SK-N-SH (cell line): Measurements from ENCODE around the gene SSTR4.

ENCODE experiments used
- EP300 ChIP-seq, 2 experiments: IDR thresholded peaks; 2 replicates each; pipeline versions ENCODE4 v1.4.0 to v1.6.1; 2012; ENCODE audit warnings: borderline replicate concordance in 1 of 2, low read depth in 1 of 2, low read length in 1 of 2
- GABPA ChIP-seq: IDR thresholded peaks from 2 replicates; pipeline ENCODE4 v1.4.0; 2012; ENCODE audit warnings: low read depth, mild to moderate bottlenecking
- JUND ChIP-seq: IDR thresholded peaks from 2 replicates; pipeline ENCODE4 v1.4.0; 2012
- POLR2AphosphoS5 ChIP-seq: IDR thresholded peaks from 2 replicates; pipeline ENCODE4 v1.6.1; 2012; ENCODE audit warnings: low read depth, low read length
- RCOR1 ChIP-seq: fragments of 150-350 bp; IDR thresholded peaks from 2 replicates; pipeline ENCODE4 v1.6.1; 2017; ENCODE audit warnings: antibody characterized with exemption, low read length
- SIN3A ChIP-seq: IDR thresholded peaks from 2 replicates; pipeline ENCODE4 v1.6.1; 2012; ENCODE audit warnings: low read depth, mild to moderate bottlenecking, low read length, moderate library complexity, borderline replicate concordance
- TAF1 ChIP-seq: IDR thresholded peaks from 2 replicates; pipeline ENCODE4 v1.6.1; 2012; ENCODE audit warnings: low read depth, mild to moderate bottlenecking, low read length, moderate library complexity, borderline replicate concordance
- TCF12 ChIP-seq: IDR thresholded peaks from 2 replicates; pipeline ENCODE4 v1.4.0; 2012
- YY1 ChIP-seq: IDR thresholded peaks from 2 replicates; pipeline ENCODE4 v1.4.0; 2012; ENCODE audit warnings: low read depth, mild to moderate bottlenecking
- TF ChIP-seq, protein P1 (sequence below): fragments of 200-600 bp; sonication (generic); IDR thresholded peaks from 2 replicates; pipeline ENCODE4 v1.6.1; 2017; ENCODE audit warnings: antibody characterized with exemption, mild to moderate bottlenecking, moderate library complexity
- TF ChIP-seq, protein P2 (sequence below): IDR thresholded peaks from 2 replicates; pipeline ENCODE4 v1.4.0; 2012; ENCODE audit warnings: low read depth, borderline replicate concordance
- TF ChIP-seq, protein P3 (sequence below): IDR thresholded peaks from 2 replicates; pipeline ENCODE4 v1.6.1; 2012; ENCODE audit warnings: mild to moderate bottlenecking, low read depth, low read length, moderate library complexity

DNA sequence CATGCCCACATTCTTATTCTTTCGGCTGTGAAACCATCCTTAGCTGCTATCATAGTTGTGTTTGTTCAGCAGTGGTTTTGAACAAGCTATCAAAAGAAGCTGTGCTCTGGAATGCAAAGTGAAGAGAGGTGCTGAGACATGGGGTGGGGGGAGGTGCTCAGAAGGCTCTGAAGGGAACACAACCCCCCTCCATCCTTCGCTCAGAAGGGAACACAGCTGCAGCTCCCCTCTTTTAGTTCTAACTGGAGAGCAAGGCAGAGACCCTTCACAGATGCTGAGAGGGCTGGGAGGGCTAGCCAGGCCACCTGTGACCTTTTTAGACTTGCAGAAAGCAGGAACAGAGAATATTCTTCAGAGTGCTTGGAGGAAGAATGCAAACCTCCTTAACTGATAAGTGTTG is 17.6 kb upstream of the SSTR4 start:
- TF ChIP-seq, protein P1, sequence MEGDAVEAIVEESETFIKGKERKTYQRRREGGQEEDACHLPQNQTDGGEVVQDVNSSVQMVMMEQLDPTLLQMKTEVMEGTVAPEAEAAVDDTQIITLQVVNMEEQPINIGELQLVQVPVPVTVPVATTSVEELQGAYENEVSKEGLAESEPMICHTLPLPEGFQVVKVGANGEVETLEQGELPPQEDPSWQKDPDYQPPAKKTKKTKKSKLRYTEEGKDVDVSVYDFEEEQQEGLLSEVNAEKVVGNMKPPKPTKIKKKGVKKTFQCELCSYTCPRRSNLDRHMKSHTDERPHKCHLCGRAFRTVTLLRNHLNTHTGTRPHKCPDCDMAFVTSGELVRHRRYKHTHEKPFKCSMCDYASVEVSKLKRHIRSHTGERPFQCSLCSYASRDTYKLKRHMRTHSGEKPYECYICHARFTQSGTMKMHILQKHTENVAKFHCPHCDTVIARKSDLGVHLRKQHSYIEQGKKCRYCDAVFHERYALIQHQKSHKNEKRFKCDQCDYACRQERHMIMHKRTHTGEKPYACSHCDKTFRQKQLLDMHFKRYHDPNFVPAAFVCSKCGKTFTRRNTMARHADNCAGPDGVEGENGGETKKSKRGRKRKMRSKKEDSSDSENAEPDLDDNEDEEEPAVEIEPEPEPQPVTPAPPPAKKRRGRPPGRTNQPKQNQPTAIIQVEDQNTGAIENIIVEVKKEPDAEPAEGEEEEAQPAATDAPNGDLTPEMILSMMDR, result no peak
- TF ChIP-seq GABPA (no peak), SIN3A (no peak), TAF1 (no peak), EP300 (IDR thresholded peaks at IDR 0.05; ENCODE audit: borderline replicate concordance in 1 of 2, low read depth in 1 of 2, low read length in 1 of 2) (no peak), JUND (no peak), YY1 (no peak), TCF12 (no peak), POLR2AphosphoS5 (no peak), RCOR1 (no peak)
- TF ChIP-seq, protein P2, sequence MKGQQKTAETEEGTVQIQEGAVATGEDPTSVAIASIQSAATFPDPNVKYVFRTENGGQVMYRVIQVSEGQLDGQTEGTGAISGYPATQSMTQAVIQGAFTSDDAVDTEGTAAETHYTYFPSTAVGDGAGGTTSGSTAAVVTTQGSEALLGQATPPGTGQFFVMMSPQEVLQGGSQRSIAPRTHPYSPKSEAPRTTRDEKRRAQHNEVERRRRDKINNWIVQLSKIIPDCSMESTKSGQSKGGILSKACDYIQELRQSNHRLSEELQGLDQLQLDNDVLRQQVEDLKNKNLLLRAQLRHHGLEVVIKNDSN, result no peak
- TF ChIP-seq, protein P3, sequence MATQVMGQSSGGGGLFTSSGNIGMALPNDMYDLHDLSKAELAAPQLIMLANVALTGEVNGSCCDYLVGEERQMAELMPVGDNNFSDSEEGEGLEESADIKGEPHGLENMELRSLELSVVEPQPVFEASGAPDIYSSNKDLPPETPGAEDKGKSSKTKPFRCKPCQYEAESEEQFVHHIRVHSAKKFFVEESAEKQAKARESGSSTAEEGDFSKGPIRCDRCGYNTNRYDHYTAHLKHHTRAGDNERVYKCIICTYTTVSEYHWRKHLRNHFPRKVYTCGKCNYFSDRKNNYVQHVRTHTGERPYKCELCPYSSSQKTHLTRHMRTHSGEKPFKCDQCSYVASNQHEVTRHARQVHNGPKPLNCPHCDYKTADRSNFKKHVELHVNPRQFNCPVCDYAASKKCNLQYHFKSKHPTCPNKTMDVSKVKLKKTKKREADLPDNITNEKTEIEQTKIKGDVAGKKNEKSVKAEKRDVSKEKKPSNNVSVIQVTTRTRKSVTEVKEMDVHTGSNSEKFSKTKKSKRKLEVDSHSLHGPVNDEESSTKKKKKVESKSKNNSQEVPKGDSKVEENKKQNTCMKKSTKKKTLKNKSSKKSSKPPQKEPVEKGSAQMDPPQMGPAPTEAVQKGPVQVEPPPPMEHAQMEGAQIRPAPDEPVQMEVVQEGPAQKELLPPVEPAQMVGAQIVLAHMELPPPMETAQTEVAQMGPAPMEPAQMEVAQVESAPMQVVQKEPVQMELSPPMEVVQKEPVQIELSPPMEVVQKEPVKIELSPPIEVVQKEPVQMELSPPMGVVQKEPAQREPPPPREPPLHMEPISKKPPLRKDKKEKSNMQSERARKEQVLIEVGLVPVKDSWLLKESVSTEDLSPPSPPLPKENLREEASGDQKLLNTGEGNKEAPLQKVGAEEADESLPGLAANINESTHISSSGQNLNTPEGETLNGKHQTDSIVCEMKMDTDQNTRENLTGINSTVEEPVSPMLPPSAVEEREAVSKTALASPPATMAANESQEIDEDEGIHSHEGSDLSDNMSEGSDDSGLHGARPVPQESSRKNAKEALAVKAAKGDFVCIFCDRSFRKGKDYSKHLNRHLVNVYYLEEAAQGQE, result no peak
